Neutrophil (primary cell): Measurements from ENCODE around the gene NOP56.

ENCODE experiments used
- H3K27ac ChIP-seq: fragments of 200-600 bp; sonication (generic); 2 replicates; pipeline ENCODE4 v1.5.1; 2016; ENCODE audit warnings: mild to moderate bottlenecking, moderate library complexity
- H3K27me3 ChIP-seq: fragments of 200-600 bp; sonication (generic); 2 replicates; pipeline ENCODE4 v1.6.0; 2016; ENCODE audit warnings: mild to moderate bottlenecking
- H3K36me3 ChIP-seq: fragments of 200-600 bp; sonication (generic); 2 replicates; pipeline ENCODE4 v1.5.1; 2017
- H3K4me1 ChIP-seq, 2 experiments: fragments of 200-600 bp in 1 of 2; sonication (generic) in 1 of 2; 1 replicate in 1 of 2; 2 replicates in 1 of 2; pipeline versions ENCODE4 v1.5.1 to v1.6.1; 2013 to 2016; ENCODE audit warnings: low read depth in 1 of 2, low read length in 1 of 2, mild to moderate bottlenecking in 1 of 2, moderate library complexity in 1 of 2; ENCODE audit not compliant: control insufficient read depth in 1 of 2, insufficient read depth in 1 of 2
- H3K4me3 ChIP-seq, 2 experiments: fragments of 200-600 bp in 1 of 2; sonication (generic) in 1 of 2; 1 replicate in 1 of 2; 2 replicates in 1 of 2; pipeline ENCODE4 v1.5.1; 2013 to 2016; ENCODE audit warnings: low read depth in 1 of 2, low read length in 1 of 2, mild to moderate bottlenecking in 1 of 2, moderate library complexity in 1 of 2
- H3K9me3 ChIP-seq: fragments of 200-600 bp; sonication (generic); 2 replicates; pipeline ENCODE4 v1.5.1; 2016
- CTCF ChIP-seq: fragments of 200-600 bp; sonication (generic); IDR thresholded peaks from 2 replicates; pipeline ENCODE4 v1.5.1; 2016; ENCODE audit warnings: antibody characterized with exemption

The NOP56 gene

DNA sequence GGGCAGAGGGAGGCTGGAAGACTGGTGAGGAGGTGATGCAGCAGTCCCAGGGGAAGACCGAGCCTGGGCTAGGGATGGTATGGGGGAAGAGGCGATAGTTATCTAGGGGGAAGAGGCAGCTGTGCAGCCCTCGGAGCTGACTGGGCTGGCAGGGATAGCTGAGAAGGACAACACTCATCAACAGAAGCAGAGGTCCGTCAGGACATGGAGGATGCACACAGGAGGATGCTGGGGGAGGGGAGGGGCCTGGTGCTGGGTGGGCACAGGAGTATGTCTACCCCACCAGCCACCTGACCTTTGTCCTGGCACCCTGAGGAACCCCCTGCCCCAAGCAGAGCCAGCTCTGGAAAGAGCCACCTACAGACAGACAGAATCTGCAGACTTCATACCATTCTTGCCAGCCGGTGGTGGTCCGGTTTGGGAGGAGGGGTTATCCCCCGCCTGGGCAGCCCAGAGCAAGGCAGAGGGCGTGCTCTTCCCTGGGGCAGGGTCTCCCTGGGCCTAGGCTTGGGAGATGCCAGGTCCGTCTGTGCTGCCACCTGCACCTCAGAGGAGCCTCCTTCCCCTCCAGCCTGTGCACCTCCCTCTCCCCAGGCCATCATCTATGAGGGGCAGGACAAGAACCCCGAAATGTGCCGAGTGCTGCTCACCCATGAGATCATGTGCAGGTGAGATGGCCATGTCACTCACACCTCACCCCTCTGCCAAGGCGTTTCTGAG, 55.1 kb downstream of the NOP56 start:
- no peaks in the 10 kb centered on the region for H3K36me3 ChIP-seq
- peaks cover 75% of the 10 kb centered on the region for H3K27me3 ChIP-seq
- TF ChIP-seq CTCF = no peak
- no peaks in the 10 kb centered on the region for H3K4me1 ChIP-seq
- no peak overlapping the region for H3K4me3 ChIP-seq
- no peaks in the 10 kb centered on the region for H3K9me3 ChIP-seq
- no peak overlapping the region for H3K27ac ChIP-seq
